ENCODE data around the gene ASPSCR1. TPM values are rescaled to one million over a fixed set of nuclear protein-coding genes. Genes with fewer than 3 reads are reported as not detected.
A peak's percentile ranks its signal among the peaks of the same experiment; 100 is the strongest.
"Not testable (repeated sequence)": the region's sequence is repeated elsewhere in the genome, so short reads cannot be mapped to it uniquely, and the experiment has no call there.

Gene ASPSCR1
- total RNA-seq, 1 donor from 2014 or later, result 27.5 TPM

DNA sequence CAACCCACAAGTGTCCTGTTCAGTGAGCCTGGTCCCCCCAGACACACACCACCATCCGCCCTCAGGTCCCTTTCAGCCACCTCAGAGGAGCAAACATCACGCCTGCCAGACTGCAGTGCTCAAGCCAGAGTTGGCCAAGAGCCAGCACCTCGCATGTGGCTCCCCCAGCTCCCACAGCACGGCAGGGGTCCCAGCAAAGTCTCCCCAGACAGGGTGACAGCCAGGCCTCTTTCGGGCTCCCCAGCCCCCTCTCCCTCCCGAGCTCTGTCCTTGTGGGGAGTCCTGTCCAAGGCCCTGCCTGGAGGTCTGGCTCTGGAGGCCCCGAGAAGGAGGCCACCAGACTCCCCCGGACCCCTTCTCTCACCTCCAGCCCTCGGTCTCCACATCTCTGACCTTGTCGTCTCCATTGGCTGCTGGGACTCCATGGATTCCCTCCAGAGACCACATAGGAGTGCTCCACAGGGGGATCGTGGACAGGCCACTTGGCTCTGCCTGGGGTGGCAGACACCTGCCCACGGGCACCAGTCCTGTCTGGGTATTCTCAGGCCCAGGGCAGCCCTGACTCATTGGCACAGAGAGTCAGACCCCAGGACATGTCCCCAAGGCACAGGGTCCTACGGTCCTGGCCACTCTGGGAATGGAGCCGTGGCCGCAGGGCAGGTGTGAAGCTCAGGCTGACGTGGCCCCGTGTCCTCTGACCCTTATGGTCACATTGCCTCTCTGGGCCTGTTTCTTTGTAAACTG lies 28.6 kb upstream of the ASPSCR1 start:
- DNase-seq, result no peak
- no peak overlapping the region for H3K27ac ChIP-seq (replicated peaks)
- no peaks in the 10 kb centered on the region for H3K4me1 ChIP-seq
- intact Hi-C loops (cut with micrococcal nuclease), result no loop called here
- H3K4me3 ChIP-seq, result no peak overlapping the region
- no peaks in the 10 kb centered on the region for H3K9me3 ChIP-seq (replicated peaks)
- TF ChIP-seq, protein P1, sequence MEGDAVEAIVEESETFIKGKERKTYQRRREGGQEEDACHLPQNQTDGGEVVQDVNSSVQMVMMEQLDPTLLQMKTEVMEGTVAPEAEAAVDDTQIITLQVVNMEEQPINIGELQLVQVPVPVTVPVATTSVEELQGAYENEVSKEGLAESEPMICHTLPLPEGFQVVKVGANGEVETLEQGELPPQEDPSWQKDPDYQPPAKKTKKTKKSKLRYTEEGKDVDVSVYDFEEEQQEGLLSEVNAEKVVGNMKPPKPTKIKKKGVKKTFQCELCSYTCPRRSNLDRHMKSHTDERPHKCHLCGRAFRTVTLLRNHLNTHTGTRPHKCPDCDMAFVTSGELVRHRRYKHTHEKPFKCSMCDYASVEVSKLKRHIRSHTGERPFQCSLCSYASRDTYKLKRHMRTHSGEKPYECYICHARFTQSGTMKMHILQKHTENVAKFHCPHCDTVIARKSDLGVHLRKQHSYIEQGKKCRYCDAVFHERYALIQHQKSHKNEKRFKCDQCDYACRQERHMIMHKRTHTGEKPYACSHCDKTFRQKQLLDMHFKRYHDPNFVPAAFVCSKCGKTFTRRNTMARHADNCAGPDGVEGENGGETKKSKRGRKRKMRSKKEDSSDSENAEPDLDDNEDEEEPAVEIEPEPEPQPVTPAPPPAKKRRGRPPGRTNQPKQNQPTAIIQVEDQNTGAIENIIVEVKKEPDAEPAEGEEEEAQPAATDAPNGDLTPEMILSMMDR (IDR thresholded peaks at IDR 0.05; ENCODE audit: borderline replicate concordance), result no peak
- H3K27me3 ChIP-seq (ENCODE audit: low read depth), result peaks cover 25% of the 10 kb centered on the region
- no peaks in the 10 kb centered on the region for H3K36me3 ChIP-seq

DNA sequence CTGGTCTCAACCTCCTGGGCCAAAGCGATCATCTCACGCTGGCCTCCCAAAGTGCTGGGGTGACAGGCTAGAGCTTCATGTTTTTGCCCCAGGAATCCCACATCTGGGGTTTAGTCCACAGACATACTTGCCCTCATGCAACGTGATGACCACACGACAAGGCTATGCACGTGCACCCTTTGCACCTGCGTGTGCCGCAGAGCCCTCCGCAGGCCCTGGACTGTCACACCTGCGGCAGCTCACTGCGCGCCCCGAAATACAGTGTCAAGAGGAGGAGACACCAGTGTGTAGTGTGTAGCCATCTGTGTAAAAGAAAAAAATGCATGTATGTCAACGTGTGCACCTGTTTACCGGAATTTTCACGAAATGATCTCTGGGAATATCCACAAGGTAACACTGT lies 26.9 kb upstream of the ASPSCR1 start:
- no peaks in the 10 kb centered on the region for H3K9me3 ChIP-seq (replicated peaks)
- no peaks in the 10 kb centered on the region for H3K4me1 ChIP-seq
- H3K36me3 ChIP-seq, result no peaks in the 10 kb centered on the region
- H3K27ac ChIP-seq (replicated peaks), result no peak overlapping the region
- intact Hi-C loops (cut with micrococcal nuclease), result no loop called here
- no peak overlapping the region for H3K4me3 ChIP-seq
- DNase-seq, result no peak
- H3K27me3 ChIP-seq (ENCODE audit: low read depth), result peaks cover 29% of the 10 kb centered on the region
- TF ChIP-seq, protein P1 (IDR thresholded peaks at IDR 0.05; ENCODE audit: borderline replicate concordance), result no peak

DNA sequence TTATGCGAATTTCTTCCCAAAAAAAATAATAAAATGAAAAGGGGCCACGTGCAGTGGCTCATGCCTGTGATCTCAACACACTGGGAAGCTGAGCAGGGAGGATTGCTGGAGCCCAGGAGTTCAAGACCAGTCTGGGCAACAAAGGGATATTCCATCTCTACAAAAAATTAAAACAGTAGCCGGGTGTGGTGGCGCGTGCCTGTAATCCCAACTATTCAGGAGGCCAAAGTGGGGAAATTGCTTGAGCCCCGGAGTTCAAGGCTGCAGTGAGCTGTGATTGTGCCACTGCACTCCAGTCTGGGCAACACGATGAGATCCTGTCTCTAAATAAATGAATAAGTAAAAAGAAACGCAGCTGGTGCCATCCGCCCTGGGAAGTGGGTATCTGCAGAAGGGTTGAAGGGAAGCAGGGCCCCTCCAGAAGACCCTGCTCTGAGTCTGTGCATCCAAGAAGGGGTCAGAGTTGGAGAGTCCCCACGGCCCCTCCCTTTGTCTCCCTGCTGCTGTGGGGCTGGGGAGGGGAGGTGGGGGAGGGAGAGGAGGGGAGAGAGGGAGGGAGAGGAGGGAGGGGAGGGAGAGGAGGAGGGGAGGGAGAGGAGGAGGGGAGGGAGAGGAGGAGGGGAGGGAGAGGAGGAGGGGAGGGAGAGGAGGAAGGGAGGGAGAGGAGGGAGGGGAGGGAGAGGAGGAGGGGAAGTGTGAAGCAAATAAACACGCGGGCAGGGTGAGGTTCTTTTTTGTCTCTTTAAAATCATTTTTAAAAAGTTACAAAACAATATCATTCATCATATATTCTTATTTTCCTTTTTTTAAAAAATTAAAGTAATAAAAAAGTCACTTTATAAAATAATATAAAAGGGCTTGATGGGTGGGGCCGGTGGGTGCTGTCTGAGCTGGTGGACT lies 25.4 kb upstream of the ASPSCR1 start:
- no peak overlapping the region for H3K27ac ChIP-seq (replicated peaks)
- H3K27me3 ChIP-seq (ENCODE audit: low read depth), result peaks cover 37% of the 10 kb centered on the region
- H3K9me3 ChIP-seq (replicated peaks), result no peaks in the 10 kb centered on the region
- intact Hi-C loops (cut with micrococcal nuclease), result no loop called here
- H3K36me3 ChIP-seq, result no peaks in the 10 kb centered on the region
- no peak for DNase-seq
- H3K4me3 ChIP-seq, result no peak overlapping the region
- H3K4me1 ChIP-seq, result no peaks in the 10 kb centered on the region
- TF ChIP-seq, protein P1 (IDR thresholded peaks at IDR 0.05; ENCODE audit: borderline replicate concordance), result no peak

- no peak overlapping the region for H3K4me3 ChIP-seq
- H3K9me3 ChIP-seq (replicated peaks), result no peaks in the 10 kb centered on the region
- H3K27ac ChIP-seq (replicated peaks), result no peak overlapping the region
- DNase-seq, result no peak
- TF ChIP-seq, protein P1 (IDR thresholded peaks at IDR 0.05; ENCODE audit: borderline replicate concordance), result no peak
- no peaks in the 10 kb centered on the region for H3K4me1 ChIP-seq
- peaks cover 45% of the 10 kb centered on the region for H3K27me3 ChIP-seq (ENCODE audit: low read depth)
- intact Hi-C loops (cut with micrococcal nuclease), result no loop called here
- no peaks in the 10 kb centered on the region for H3K36me3 ChIP-seq
Observed at GRCh38 chr17:81952792-81953228, 24.6 kb upstream of the ASPSCR1 start.

DNA sequence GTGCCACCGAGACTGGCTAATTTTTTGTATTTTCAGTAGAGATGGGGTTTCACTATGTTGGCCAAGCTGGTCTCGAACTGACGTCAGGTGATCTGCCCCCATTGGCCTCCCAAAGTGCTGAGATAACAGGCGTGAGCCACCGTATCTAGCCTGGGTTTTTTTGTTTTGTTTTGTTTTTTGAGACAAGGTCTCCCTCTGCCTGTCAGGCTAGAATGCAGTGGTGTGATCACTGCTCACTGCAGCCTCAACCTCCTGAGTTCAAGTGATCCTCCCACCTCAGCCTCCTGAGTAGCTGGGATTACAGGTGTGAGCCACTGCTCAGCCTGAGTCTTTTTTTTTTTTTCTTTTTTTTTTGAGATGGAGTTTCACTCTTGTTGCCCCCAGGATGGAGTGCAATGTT lies 24.0 kb upstream of the ASPSCR1 start:
- peaks cover 51% of the 10 kb centered on the region for H3K27me3 ChIP-seq (ENCODE audit: low read depth)
- DNase-seq; intact Hi-C loops (cut with micrococcal nuclease); H3K9me3 ChIP-seq (replicated peaks); H3K4me1 ChIP-seq; H3K27ac ChIP-seq (replicated peaks); H3K36me3 ChIP-seq; H3K4me3 ChIP-seq: not testable (repeated sequence)
- TF ChIP-seq, protein P1 (IDR thresholded peaks at IDR 0.05; ENCODE audit: borderline replicate concordance), result peak; percentile 19

All from left ventricle myocardium inferior (tissue), 1 donor.